Mammary epithelial cell (primary cell): ENCODE data around the gene RNU5B-1.

Experiments
- EZH2 ChIP-seq: IDR thresholded peaks from 2 replicates; pipeline ENCODE4 v1.6.1; 2012; ENCODE audit warnings: low read length, inconsistent platforms, borderline replicate concordance
- TF ChIP-seq, protein P1 (sequence below), 2 donors: IDR thresholded peaks in 1 of 2; conservative IDR thresholded peaks in 1 of 2; 2 replicates each; pipeline ENCODE4 v1.5.1; 2011 to 2012; ENCODE audit warnings: inconsistent platforms in 2 of 2, low read length in 2 of 2, mild to moderate bottlenecking in 2 of 2, control low read depth in 1 of 2, low read depth in 1 of 2; ENCODE audit not compliant: insufficient read depth in 1 of 2; ENCODE audit errors: extremely low read depth in 1 of 2

DNA sequence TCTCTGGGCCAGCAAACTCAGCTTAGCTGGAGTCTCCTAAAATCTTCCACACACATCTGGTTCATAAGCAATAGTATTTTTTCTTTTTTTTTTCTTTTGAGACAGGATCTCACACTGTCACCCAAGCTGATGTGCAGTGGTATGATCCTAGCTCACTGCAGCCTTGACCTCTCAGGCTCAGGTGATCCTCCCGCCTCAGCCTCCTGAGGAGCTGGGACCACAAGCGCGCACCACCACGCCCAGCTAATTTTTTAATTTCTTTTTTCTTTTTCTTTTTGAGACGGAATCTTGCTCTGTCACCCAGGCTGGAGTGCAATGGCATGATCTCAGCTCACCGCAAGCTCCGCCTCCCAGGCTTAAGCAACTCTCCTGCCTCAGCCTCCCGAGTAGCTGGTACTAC is 34.3 kb downstream of the RNU5B-1 start:
- TF ChIP-seq, protein P1, sequence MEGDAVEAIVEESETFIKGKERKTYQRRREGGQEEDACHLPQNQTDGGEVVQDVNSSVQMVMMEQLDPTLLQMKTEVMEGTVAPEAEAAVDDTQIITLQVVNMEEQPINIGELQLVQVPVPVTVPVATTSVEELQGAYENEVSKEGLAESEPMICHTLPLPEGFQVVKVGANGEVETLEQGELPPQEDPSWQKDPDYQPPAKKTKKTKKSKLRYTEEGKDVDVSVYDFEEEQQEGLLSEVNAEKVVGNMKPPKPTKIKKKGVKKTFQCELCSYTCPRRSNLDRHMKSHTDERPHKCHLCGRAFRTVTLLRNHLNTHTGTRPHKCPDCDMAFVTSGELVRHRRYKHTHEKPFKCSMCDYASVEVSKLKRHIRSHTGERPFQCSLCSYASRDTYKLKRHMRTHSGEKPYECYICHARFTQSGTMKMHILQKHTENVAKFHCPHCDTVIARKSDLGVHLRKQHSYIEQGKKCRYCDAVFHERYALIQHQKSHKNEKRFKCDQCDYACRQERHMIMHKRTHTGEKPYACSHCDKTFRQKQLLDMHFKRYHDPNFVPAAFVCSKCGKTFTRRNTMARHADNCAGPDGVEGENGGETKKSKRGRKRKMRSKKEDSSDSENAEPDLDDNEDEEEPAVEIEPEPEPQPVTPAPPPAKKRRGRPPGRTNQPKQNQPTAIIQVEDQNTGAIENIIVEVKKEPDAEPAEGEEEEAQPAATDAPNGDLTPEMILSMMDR (conservative IDR thresholded peaks at IDR 0.05 in 1 of 2, IDR thresholded peaks at IDR 0.05 in 1 of 2; ENCODE audit: extremely low read depth in 1 of 2, insufficient read depth in 1 of 2, low read depth in 1 of 2, low read length in 2 of 2): no peak
- TF ChIP-seq EZH2: no peak
